SK-N-SH (cell line): ENCODE results near the gene MFAP3L.

Experiments used
- CTCF ChIP-seq: fragments of 200-600 bp; sonication (generic); IDR thresholded peaks from 2 replicates; pipeline ENCODE4 v1.6.1; 2017; ENCODE audit warnings: antibody characterized with exemption, mild to moderate bottlenecking, moderate library complexity
- FOXM1 ChIP-seq: IDR thresholded peaks from 2 replicates; pipeline ENCODE4 v1.4.0; 2012; ENCODE audit warnings: low read depth, mild to moderate bottlenecking
- GABPA ChIP-seq: IDR thresholded peaks from 2 replicates; pipeline ENCODE4 v1.4.0; 2012; ENCODE audit warnings: low read depth, mild to moderate bottlenecking
- MXI1 ChIP-seq: IDR thresholded peaks from 2 replicates; pipeline ENCODE4 v1.6.1; 2012; ENCODE audit warnings: mild to moderate bottlenecking, low read depth, low read length, improper control_type of control experiment
- POLR2AphosphoS5 ChIP-seq: IDR thresholded peaks from 2 replicates; pipeline ENCODE4 v1.6.1; 2012; ENCODE audit warnings: low read depth, low read length
- RAD21 ChIP-seq: IDR thresholded peaks from 2 replicates; pipeline ENCODE4 v1.6.1; 2012; ENCODE audit warnings: mild to moderate bottlenecking, low read length
- RCOR1 ChIP-seq: fragments of 150-350 bp; IDR thresholded peaks from 2 replicates; pipeline ENCODE4 v1.6.1; 2017; ENCODE audit warnings: antibody characterized with exemption, low read length
- REST ChIP-seq: IDR thresholded peaks from 2 replicates; pipeline ENCODE4 v1.6.1; 2012; ENCODE audit warnings: mild to moderate bottlenecking, low read depth, low read length, moderate library complexity
- TAF1 ChIP-seq: IDR thresholded peaks from 2 replicates; pipeline ENCODE4 v1.6.1; 2012; ENCODE audit warnings: low read depth, mild to moderate bottlenecking, low read length, moderate library complexity, borderline replicate concordance
- USF1 ChIP-seq: IDR thresholded peaks from 2 replicates; pipeline ENCODE4 v1.4.0; 2012; ENCODE audit warnings: low read depth, borderline replicate concordance
- YY1 ChIP-seq: IDR thresholded peaks from 2 replicates; pipeline ENCODE4 v1.4.0; 2012; ENCODE audit warnings: low read depth, mild to moderate bottlenecking

GRCh38 chr4:170007113-170007512 is 19.1 kb downstream of the MFAP3L start:
- TF ChIP-seq USF1 (no peak), POLR2AphosphoS5 (no peak), RAD21 (no peak), REST (no peak), CTCF (no peak), RCOR1 (no peak), MXI1 (no peak), YY1 (no peak), TAF1 (no peak), GABPA (no peak), FOXM1 (no peak)
